ENCODE measurements around the gene TINAGL1.

DNA sequence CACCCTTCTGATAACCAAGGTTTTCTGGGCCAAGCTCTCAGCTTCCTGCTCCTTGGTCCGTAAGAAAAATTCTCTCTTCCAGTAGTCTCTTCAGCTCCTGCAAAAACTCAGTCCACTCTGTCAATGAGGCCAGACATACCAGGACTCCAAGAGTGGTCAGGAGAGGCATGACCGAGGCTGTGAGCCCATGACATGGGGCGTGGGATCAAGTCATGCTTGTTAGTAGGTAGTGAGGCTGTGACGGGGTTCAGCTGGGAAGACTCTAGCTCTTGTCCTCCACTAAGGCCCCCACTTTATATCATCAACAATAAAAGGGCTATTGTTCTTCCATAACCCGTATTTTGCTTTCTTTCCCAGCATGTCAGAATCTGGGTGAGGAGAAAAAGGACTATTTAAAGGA, 31.0 kb downstream of the TINAGL1 start:
- TF ChIP-seq POLR2AphosphoS5 (IDR thresholded peaks at IDR 0.05; ENCODE audit: low read depth, low read length) (no peak), TAF1 (IDR thresholded peaks at IDR 0.05; ENCODE audit: borderline replicate concordance, insufficient read depth, low read length) (no peak)
